HG03342 (cell line): ENCODE data around the gene S100A14.
A peak's percentile ranks its signal among the peaks of the same experiment; 100 is the strongest.

Source experiments
- ATAC-seq: cut with Tn5 transposase; IDR thresholded peaks from one replicate; pipeline ENCODE4 v1.9.1; 2021; ENCODE audit warnings: mild to moderate bottlenecking, moderate library complexity; ENCODE audit not compliant: unreplicated experiment

S100A14 gene

GRCh38 chr1:153616917-153617311 lies 789 bp upstream of the S100A14 start:
- ATAC-seq: no peak

- no peak for ATAC-seq
Observed at GRCh38 chr1:153615406-153615805, 719 bp downstream of the S100A14 start.

- no peak for ATAC-seq
Observed at GRCh38 chr1:153614906-153615305, 1.2 kb downstream of the S100A14 start.

GRCh38 chr1:153614189-153614900 lies 1.8 kb downstream of the S100A14 start:
- ATAC-seq: no peak

- ATAC-seq: no peak
Observed at GRCh38 chr1:153613406-153613805, 2.7 kb downstream of the S100A14 start.

- ATAC-seq: no peak
Observed at GRCh38 chr1:153612755-153613331, 3.3 kb downstream of the S100A14 start, which contains the start of gene S100A16. S100A16 (minus strand) TSS chr1:153613137; CDS start chr1:153608151, 4,986 bp downstream.

- no peak for ATAC-seq
Observed at GRCh38 chr1:153612111-153612754, 3.9 kb downstream of the S100A14 start.

GRCh38 chr1:153611356-153611755 lies 4.8 kb downstream of the S100A14 start:
- no peak for ATAC-seq

GRCh38 chr1:153610811-153611301 lies 5.3 kb downstream of the S100A14 start:
- ATAC-seq: no peak

GRCh38 chr1:153610334-153610733 lies 5.8 kb downstream of the S100A14 start:
- ATAC-seq: no peak

GRCh38 chr1:153609585-153609907 lies 6.6 kb downstream of the S100A14 start:
- ATAC-seq: no peak

GRCh38 chr1:153608742-153609584 lies 7.2 kb downstream of the S100A14 start:
- no peak for ATAC-seq

GRCh38 chr1:153608089-153608682 lies 7.9 kb downstream of the S100A14 start:
- no peak for ATAC-seq

GRCh38 chr1:153607381-153607780 lies 8.7 kb downstream of the S100A14 start:
- no peak for ATAC-seq

- ATAC-seq: no peak
Observed at GRCh38 chr1:153606194-153606593, 9.9 kb downstream of the S100A14 start.

GRCh38 chr1:153602749-153603148 lies 13.4 kb downstream of the S100A14 start:
- ATAC-seq: no peak

GRCh38 chr1:153599847-153600246 lies 16.3 kb downstream of the S100A14 start:
- ATAC-seq: no peak

GRCh38 chr1:153598309-153599172 lies 17.6 kb downstream of the S100A14 start:
- ATAC-seq: peak; percentile 98

GRCh38 chr1:153597206-153597605 lies 18.9 kb downstream of the S100A14 start:
- ATAC-seq: no peak

- ATAC-seq: no peak
Observed at GRCh38 chr1:153592748-153593147, 23.4 kb downstream of the S100A14 start.
